GM21825 (cell line): ENCODE data around the gene RALGPS1.

ENCODE experiments used
- ATAC-seq: cut with Tn5 transposase; IDR thresholded peaks from one replicate; pipeline ENCODE4 v1.9.1; 2021; ENCODE audit warnings: mild to moderate bottlenecking, moderate library complexity; ENCODE audit not compliant: unreplicated experiment

RALGPS1 gene

DNA sequence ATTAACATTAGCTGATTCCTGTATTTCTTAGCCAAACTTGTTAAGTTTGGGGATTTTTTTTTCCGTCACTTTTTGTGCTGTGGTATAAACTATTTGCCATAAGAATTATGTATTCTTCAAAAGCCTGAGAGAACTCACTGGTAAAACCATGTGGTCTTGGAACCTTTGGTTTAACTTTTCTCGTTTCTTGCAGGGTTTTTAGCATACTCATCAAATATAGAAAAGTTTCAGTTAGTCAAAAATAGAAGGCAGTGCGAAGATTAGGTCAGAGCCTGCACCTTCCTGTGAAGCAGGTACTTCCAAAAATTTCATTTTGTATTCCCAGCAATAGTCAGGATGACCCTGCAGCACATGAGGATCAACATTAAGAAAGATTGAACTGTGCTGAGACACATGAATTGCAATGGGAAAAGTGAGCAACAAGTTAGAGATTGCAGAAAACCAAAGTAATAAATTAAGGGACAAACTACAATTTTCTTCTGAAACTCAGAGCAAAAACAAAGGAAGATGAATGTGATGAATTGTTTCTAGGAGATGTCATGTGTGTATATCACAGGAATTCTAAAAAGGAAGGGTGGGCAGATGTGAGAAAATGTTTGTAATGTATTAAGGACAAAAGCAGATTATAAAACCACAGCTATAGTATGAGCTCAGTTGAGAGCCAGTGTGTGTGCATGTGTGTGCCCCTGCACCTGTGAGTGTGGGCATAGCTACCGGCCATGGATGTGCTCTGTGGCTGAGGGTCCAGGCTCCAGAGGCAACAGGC lies 105.6 kb downstream of the RALGPS1 start:
- ATAC-seq, result no peak

DNA sequence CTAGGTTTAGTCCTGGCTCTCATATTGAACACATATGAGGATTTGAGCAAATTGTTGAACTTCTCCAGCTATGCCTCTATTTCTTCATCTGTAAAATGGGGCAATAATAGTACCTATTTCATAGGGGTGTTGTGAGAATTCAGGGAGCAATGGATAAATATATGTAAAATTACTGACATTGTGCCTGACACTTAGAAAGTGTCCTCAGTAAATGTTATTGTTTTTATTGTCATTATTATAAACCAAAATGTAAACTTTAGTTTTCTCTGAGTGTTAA lies 106.2 kb downstream of the RALGPS1 start:
- no peak for ATAC-seq

DNA sequence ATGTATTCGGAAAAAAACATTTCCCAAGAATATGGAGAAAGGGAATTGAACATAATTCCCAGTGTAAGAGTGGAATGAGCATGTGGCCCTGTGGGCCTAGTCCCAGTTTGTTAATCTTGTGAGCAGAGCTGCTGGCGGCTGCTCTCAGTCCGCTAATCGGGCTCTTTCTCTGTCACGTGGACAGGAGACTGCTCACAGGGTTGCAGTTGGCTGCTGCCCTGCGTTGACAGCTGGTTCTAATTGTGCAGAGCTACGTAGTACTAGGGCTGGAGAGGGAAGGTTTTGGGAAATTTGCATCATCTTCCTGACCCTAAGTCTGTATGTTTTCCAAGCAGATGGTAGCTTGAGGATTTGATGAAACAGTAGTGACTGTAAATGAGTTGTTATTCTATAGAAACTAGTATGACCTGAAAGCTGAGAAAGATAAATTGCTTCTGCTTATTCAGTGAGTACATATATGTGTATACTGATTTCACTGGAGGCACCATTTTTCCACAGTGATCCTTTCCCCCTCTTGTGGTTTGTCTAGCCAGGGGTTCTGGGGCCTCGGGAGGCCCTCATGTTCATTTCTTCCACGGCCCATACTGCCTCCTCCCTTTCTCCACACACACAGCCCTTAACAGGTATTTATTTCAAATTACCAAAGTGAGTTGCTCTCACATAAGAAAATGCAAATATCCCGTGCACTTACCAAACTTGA lies 107.2 kb downstream of the RALGPS1 start:
- ATAC-seq, result no peak

DNA sequence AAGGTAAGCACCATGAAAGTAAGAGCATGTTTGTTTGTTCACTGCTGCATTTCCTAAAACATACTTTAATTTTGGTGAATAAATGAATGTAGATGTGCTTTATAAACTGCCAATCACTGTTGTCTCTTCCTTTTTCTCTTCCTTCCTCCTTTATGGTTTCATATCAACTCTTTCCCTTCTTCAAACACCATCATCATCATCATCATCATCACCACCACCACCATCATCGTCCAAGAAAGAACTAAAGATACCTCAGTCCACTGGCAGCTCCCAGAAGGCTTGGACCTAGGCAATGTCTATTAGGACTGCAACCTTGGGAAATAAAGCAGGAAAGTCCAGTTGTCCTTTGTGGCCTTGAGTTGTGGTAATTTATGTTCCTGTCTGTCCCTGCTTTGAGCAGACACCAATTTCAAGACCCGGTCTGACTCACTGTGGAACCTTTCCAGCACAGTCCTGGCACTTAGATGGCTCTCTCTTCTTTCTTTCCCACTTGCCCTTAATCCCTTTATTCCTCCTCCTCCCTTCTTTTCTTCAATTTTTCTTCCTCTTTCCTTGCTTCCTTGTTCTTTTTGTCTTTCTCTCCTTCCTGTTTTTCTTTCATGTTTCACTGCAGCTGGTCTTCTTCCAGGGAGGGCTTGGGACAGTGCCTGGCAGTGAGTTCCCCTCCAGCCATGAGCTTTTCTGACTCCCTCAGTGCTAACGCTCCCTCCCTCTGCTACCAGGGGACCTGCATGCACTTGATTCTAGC lies 108.5 kb downstream of the RALGPS1 start:
- no peak for ATAC-seq

DNA sequence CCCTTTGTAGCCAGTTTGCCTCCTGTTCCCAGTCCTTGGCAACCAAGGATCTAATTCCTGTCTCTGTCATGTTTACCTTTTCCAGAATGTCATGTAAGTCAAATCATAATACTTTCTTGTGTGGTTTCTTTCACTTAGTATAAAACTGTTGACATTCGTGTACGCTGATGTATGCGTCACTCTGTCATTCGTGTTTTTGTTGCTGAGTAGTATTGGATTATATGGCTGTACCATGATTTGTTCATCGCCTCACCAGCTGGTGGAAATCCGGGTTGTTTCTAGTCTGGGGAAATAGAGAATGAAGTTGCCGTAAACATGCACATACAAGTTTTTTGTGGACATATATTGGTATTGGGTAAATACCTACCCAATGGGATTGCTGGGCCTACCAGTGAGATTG lies 110.5 kb downstream of the RALGPS1 start:
- ATAC-seq, result no peak

DNA sequence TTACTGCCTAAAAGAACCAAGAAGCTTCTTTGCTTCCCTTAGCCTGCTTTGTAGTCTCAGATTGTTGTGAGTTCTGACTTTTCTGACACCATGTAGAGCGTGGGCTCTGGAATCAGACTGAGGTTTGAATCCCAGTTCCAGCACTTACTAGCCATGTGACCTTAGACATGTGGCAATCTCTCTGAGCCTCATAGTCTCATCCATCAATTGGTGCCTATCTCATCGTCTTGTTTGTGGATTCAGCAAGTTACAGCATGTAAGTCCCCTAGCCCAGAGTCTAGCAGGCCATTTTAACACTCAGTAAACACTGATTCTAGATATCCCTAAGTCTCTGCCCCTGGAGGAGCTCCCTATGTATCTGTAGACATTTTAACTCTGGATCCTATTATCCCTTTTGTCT lies 113.1 kb downstream of the RALGPS1 start:
- no peak for ATAC-seq

DNA sequence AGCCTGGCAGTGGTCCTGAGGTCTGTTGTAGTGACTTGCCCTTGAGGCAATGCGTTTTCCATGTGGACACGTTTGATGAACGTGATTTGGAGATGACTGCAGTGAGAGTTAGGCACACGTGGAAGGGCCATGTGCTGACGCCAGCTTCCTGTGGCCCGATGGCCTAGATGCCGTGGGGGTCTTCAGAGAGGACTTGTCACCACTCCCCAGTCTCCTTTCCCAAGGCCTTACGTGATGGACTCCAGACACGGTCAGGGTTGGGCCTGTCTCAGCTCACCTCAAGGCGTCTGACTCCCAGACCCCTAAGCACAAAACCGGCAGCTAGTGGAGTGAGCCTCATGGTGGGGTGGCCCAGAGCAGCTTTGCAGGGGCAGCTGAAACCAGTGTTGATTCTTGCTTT lies 115.0 kb downstream of the RALGPS1 start:
- no peak for ATAC-seq

DNA sequence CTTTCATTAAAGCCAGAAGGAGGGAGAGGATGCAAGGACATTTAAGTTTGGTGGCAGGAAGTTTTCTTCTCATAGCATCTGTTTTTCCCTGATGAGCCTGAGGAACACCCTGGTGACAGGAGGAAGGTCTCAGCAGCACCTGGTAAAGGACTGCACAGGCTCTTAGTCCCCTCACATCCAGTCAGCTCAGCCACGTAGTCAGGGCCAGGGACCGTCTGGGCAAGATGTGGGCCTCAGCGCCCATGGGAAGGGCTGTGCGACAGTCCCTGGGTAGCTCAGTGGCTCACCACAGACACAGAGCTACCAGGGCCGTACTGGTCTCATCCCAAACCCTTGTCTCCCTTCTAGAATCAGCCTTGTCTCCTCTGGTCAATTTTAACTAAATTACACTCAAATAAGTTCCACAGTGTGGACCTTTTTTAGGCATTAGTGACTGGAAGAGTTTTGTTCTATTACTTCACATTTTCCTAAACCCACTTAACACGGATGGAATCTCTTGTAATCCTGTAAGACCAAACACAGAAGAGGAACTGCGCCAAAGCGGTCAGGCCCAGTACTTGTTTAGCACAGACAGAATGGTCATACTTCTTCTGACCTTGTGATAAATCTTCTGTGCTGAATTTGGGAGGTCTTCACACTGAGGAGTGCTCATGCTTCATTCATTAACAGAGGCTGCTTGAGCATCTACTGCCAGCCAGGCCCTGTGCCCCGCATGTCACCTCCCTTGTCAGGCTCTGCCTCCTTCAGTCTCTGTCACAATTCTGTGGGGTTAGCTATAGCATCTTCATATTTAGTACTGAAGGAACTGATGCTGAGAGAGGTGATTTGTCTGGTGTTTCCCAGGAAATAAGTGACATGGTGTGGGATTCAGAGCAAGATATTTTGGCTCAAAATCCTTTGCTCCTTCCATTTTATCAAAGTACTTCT lies 116.5 kb downstream of the RALGPS1 start:
- ATAC-seq, result no peak

DNA sequence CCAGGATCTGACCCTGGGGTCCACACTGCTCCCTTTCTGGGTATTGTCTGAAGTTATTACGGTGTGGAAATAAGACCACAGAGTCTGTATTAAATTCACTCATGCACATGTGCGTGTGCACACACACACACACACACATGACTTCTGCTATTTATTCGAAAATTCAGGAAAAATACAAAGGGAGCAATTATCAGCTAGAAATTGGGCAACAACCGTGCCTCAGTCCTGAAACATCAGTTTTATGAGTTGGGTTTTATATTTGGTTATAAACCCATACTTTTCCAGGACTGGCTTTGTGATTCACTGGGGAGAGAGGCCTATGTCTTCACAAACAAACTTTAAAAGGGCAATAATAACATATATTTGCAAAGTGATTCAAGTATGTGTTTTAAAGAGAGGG lies 117.7 kb downstream of the RALGPS1 start:
- no peak for ATAC-seq

DNA sequence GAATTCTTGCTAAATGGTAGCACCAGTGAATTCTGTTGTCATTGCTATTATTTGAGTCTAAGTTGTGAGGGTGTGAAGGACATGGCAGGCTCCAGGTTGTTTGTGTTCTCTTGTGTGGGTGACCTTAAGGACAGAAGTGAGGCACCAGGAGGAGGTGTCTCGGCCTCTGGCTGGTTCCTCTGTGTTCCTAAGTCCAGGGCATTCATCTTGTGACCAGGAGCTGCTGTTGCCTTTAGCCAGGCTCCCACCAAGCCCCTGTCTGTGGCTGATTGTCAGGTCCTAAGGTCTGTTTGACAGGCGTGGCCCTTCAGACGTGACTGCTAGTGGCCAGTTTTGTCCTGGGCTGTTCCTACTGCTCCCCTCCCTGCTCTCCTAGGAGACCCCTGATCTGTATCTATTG lies 118.5 kb downstream of the RALGPS1 start:
- ATAC-seq, result no peak

DNA sequence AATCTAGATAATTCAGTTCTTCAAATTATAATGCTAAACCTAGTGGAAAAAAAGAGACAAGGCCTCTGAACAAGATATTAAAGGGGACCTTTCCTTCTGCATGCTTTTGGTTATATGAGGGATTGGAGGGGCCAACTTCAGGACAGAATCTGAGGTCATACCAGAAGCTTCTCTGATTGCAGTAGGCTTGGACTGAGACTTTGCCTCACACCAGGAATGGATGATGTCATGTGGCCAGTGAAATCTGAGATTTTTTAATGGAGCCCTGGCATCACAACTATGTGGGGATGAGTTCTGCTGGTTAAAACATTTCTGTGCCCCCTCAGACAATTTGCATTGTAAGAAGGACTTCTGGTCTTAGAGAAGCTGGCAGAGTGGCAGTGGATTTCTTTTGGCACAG lies 119.2 kb downstream of the RALGPS1 start:
- ATAC-seq, result no peak

DNA sequence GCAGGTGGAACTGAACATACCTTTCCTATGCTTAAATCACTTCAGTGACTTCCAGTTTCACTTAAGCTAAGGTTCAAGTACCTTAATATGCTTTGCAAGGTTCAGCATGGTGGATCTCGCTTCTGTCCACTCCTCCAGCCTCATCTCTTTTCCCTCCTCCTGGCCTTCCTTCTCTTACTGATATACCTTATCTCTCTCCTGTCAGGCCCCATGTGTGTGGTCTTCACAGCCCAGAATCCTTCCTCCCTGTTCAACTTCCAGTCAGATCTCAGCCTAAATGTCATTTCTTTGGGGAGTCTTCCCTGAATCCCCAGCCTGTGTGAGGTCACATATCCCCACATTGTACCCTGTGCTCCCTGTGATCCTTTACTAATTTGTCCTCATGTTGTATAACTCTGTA lies 120.1 kb downstream of the RALGPS1 start:
- no peak for ATAC-seq

DNA sequence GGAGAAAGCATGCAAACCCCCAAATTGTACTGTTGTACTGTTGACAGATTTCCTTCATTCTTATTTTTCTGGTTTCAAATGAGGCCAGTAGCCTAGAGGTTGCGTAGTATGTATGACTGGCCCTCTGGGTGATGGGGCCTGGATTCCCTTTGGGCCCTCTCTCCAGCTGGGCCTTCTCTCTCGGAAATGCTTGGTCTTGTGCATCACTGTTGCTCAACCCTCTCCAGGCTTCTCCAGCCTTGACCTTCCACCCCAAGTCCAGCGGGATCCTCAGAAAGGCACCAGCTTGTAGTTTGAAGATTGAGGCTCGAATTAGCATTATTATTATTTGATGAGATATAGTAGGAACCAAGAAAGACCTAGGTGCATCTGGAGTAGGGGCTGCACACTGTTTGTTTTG lies 120.8 kb downstream of the RALGPS1 start:
- no peak for ATAC-seq

DNA sequence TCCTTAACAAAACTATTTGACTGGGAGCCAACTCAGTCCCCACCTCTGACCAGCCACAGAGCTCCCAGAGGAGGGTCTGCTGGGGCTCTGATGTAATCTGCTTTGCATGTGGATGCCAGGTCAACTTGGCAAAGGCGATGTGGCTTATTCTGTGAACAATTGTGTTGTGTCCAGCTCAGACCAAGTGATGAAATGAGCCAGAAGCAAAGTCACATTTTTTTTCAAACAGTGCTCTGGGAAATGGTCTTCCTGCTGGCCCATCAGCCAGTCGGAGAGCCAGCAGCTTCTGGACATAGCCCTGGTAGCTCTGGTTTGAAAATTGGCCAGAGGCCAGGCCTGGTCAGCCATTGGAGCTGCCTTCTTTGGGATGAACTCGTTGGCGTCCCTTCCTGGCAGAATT lies 121.4 kb downstream of the RALGPS1 start:
- ATAC-seq, result no peak

DNA sequence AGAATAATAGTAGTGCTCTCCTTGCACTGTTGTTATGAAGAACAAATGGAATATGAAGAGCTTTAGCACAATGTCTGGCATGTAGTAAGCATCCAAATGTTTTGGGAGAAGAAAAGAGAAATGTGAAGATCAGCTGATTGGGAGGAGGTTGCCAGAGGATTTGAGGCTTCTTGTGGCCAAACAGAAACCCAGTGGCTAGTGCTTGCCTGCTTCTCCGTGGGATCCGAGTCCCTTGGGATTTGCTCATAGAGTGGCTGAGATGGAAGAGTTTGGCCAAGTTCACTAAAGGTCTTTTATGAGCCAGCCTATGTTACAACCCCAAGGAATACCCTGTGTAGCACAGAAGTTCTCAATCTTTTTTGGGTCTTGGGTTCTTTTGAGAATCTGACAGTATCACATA lies 121.9 kb downstream of the RALGPS1 start:
- ATAC-seq, result no peak

DNA sequence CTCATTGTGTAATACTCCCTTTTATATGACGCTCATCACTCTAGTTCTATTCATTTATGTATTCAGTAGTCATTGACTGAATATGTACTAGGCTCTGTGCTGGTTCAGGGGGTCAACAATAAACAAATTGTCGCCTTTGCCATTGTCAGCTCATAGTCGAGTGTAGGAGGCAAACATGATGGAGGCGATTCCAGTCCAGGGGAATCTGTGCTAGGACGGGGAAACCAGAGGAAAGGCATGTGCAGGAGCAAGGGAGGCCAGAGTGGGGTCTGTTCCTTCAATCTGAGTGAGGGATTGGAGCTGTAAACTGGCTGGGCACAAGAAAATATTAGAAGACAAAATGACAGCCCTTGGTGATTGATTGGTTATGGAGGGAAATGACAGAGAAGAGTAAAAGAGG lies 123.9 kb downstream of the RALGPS1 start:
- ATAC-seq, result no peak

DNA sequence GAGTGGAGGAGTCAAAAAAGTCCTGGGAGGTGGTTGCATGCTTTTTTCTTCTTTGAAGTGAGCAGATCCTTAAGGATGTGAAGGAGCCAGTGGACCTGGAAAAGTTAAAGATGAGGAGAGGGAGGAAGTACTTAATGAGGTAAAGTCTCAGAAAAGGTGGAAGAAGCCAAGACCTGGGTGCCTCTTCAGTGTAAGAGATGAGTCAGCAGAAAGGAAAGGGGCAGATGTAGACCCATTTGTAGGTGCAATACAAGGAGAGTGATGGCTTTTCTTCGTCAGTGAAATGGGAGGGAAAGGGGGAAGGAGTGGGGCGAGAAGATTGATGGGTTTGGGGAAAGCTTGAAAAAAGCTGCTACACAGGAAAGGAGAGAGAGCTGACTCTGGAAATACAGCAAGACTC lies 124.9 kb downstream of the RALGPS1 start:
- no peak for ATAC-seq

DNA sequence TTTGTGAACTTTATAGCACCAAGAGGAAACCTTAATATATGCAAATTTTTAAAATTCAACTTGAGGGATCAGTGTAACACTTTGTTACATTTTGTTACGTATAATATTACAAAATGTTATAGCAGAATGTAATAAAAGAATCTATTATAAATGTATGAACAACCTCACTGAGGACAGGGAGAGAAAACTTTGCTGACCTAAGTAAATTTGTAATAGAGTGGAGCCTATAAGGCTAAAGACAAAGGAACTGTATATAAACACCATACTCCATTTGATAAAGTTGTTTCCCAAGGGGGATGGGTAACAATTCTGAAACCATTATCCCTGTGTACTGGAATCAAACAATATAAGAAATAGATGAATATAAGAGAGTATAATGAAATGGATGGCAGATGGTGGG lies 130.6 kb downstream of the RALGPS1 start:
- ATAC-seq, result no peak

DNA sequence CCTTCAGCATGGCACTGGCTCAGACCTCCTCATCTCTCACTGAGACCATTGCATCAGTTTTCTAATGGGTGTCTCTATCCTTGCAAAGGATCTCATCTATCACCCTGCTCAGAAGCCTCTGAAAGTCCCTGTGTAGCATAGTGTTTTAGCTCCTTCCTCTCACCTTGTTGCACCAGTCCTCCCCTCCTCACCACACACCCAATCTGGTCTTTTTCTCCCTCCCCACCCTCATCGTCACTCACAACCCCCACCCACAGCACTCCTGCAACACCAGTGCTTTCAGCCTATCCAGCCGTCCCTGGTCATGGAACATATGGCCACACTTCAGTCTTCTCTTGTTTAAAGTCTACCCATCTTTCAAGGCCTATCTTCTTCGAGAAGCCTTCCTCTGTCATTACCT lies 133.4 kb downstream of the RALGPS1 start:
- no peak for ATAC-seq

DNA sequence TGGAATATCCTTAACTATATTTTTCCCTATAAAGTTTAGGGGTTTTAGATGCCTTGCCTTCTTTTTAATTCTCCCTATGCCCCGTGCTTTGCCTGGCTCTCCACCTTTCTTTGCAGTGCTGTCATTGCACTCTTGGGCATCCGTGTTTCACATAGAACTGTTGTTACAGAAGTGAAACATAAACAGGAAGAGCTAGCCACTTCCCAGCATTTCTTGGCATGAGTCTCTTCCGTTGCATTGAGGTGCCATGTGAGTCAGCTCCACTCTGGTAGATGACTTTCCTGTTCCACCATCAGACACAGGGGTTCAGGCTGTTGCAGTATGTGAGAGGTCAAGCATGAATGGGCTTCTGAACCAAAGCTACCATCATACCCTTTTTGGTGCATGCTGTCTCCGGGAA lies 134.5 kb downstream of the RALGPS1 start:
- ATAC-seq, result peak; percentile 66

DNA sequence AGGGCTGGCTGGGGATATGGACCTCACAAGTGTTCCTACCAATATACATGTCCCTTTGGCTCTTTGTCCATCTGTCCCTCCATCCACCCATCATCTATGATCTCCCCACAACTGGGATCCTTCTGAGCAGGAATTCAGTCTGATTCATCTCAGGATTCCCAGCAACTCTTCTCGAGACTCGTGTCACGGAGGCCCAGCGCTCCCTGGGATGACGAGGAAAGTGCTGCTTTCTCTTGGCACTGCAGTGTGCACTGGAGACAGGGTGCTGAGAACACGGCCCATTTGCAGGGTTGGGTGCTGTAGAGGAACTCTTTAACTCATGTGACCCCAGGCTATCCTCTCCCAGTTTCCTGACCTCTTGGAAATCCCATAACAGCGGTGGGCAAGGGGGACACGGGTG lies 135.0 kb downstream of the RALGPS1 start:
- no peak for ATAC-seq
